ENCODE results near the gene SLITRK5. TPM values are rescaled to one million over a fixed set of nuclear protein-coding genes. Genes with fewer than 3 reads are reported as not detected.

Gene SLITRK5
- 0.07 and 0.14 TPM in 2 replicates for total RNA-seq
- long read RNA-seq, partial matches to known transcripts, result 0 of 1 reads
- long read RNA-seq, other reads (novel, unspliced or antisense), result 1 of 1 reads

- DNase-seq (ENCODE audit: low spot score, unreplicated experiment), result peak; percentile 81
- H3K27me3 Mint-ChIP-seq, result peaks cover 42% of the 10 kb centered on the region
- H3K9me3 Mint-ChIP-seq (ENCODE audit: low read depth), result no peaks in the 10 kb centered on the region
- peaks cover 16% of the 10 kb centered on the region for H3K4me1 Mint-ChIP-seq (ENCODE audit: low read depth)
- peak within 1 kb of the TSS; percentile 71 for H3K27ac Mint-ChIP-seq
- H3K4me3 Mint-ChIP-seq (ENCODE audit: low read depth), result peak within 1 kb of the TSS; percentile 82
- H3K36me3 Mint-ChIP-seq (ENCODE audit: insufficient read depth), result no peaks in the 10 kb centered on the region
- peak; percentile 94 for TF ChIP-seq CTCF (IDR thresholded peaks at IDR 0.05; ENCODE audit: unreplicated experiment)
These were observed at the start of gene SLITRK5 for GRCh38 chr13:87671031-87671752. TSS of gene SLITRK5 (plus strand) at chr13:87671371. CDS start at chr13:87675389, 4,018 bp downstream.

GRCh38 chr13:87622971-87623370, 48.2 kb upstream of the SLITRK5 start:
- no peak for DNase-seq (ENCODE audit: low spot score, unreplicated experiment)
- TF ChIP-seq CTCF (IDR thresholded peaks at IDR 0.05; ENCODE audit: unreplicated experiment), result no peak
- Mint-ChIP-seq H3K27me3 (no peaks in the 10 kb centered on the region), H3K27ac (no peak overlapping the region), H3K4me1 (ENCODE audit: low read depth) (no peaks in the 10 kb centered on the region), H3K9me3 (ENCODE audit: low read depth) (no peaks in the 10 kb centered on the region), H3K36me3 (ENCODE audit: insufficient read depth) (no peaks in the 10 kb centered on the region), H3K4me3 (ENCODE audit: low read depth) (no peak overlapping the region)

GRCh38 chr13:87656306-87656705, 14.9 kb upstream of the SLITRK5 start:
- Mint-ChIP-seq H3K27me3 (peaks cover 11% of the 10 kb centered on the region), H3K36me3 (ENCODE audit: insufficient read depth) (no peaks in the 10 kb centered on the region), H3K4me3 (ENCODE audit: low read depth) (no peak overlapping the region), H3K4me1 (ENCODE audit: low read depth) (peaks cover 3% of the 10 kb centered on the region), H3K9me3 (ENCODE audit: low read depth) (no peaks in the 10 kb centered on the region), H3K27ac (no peak overlapping the region)
- TF ChIP-seq CTCF (IDR thresholded peaks at IDR 0.05; ENCODE audit: unreplicated experiment), result no peak
- DNase-seq (ENCODE audit: low spot score, unreplicated experiment), result no peak

GRCh38 chr13:87661471-87661870, 9.7 kb upstream of the SLITRK5 start:
- peaks cover 3% of the 10 kb centered on the region for H3K27me3 Mint-ChIP-seq
- TF ChIP-seq CTCF (IDR thresholded peaks at IDR 0.05; ENCODE audit: unreplicated experiment), result no peak
- no peak overlapping the region for H3K27ac Mint-ChIP-seq
- no peak for DNase-seq (ENCODE audit: low spot score, unreplicated experiment)
- H3K4me1 Mint-ChIP-seq (ENCODE audit: low read depth), result no peaks in the 10 kb centered on the region
- no peaks in the 10 kb centered on the region for H3K36me3 Mint-ChIP-seq (ENCODE audit: insufficient read depth)
- H3K4me3 Mint-ChIP-seq (ENCODE audit: low read depth), result no peak overlapping the region
- no peaks in the 10 kb centered on the region for H3K9me3 Mint-ChIP-seq (ENCODE audit: low read depth)

GRCh38 chr13:87666831-87667230, 4.3 kb upstream of the SLITRK5 start:
- no peak for DNase-seq (ENCODE audit: low spot score, unreplicated experiment)
- H3K4me3 Mint-ChIP-seq (ENCODE audit: low read depth), result no peak overlapping the region
- H3K4me1 Mint-ChIP-seq (ENCODE audit: low read depth), result peaks cover 3% of the 10 kb centered on the region
- peaks cover 5% of the 10 kb centered on the region for H3K27me3 Mint-ChIP-seq
- no peaks in the 10 kb centered on the region for H3K36me3 Mint-ChIP-seq (ENCODE audit: insufficient read depth)
- TF ChIP-seq CTCF (IDR thresholded peaks at IDR 0.05; ENCODE audit: unreplicated experiment), result no peak
- H3K27ac Mint-ChIP-seq, result no peak overlapping the region
- H3K9me3 Mint-ChIP-seq (ENCODE audit: low read depth), result no peaks in the 10 kb centered on the region
